HG03039 (cell line): ENCODE results near the gene ERBIN.

Experiments used
- ATAC-seq: cut with Tn5 transposase; IDR thresholded peaks from one replicate; pipeline ENCODE4 v1.9.1; 2021; ENCODE audit warnings: mild to moderate bottlenecking, moderate library complexity; ENCODE audit not compliant: unreplicated experiment

The ERBIN gene

GRCh38 chr5:66113160-66113559 lies 186.8 kb downstream of the ERBIN start:
- no peak for ATAC-seq

GRCh38 chr5:66118304-66118703 lies 191.9 kb downstream of the ERBIN start:
- ATAC-seq: no peak

- no peak for ATAC-seq
These were observed 196.1 kb downstream of the ERBIN start for GRCh38 chr5:66122379-66123034.

GRCh38 chr5:66129144-66129543 lies 202.8 kb downstream of the ERBIN start:
- no peak for ATAC-seq

GRCh38 chr5:66130493-66130892 lies 204.1 kb downstream of the ERBIN start:
- no peak for ATAC-seq
